ENCODE data around the gene MILR1.
"Not testable (repeated sequence)": the region's sequence is repeated elsewhere in the genome, so short reads cannot be mapped to it uniquely, and the experiment has no call there.

Gene MILR1

GRCh38 chr17:64437944-64438525, 10.9 kb upstream of the MILR1 start:
- in situ Hi-C loops (cut with HindIII; ENCODE audit: low pct_ligation_motif_present, low sequenced_read_pairs), result no loop called here
- no peak for TF ChIP-seq CTCF (IDR thresholded peaks at IDR 0.05; ENCODE audit: low read depth, low read length, missing control alignments)
- Histone ChIP-seq H3K27me3 (replicated peaks) (no peaks in the 10 kb centered on the region), H3K4me3 (ENCODE audit: low read depth, low read length) (no peak overlapping the region), H3K36me3 (replicated peaks) (no peaks in the 10 kb centered on the region), H3K27ac (no peak overlapping the region)
- no peak for DNase-seq

GRCh38 chr17:64439521-64439920, 9.4 kb upstream of the MILR1 start:
- in situ Hi-C loops (cut with HindIII; ENCODE audit: low pct_ligation_motif_present, low sequenced_read_pairs); H3K4me3 ChIP-seq (ENCODE audit: low read depth, low read length): not testable (repeated sequence)

GRCh38 chr17:64439956-64440355, 9.0 kb upstream of the MILR1 start:
- no peak for TF ChIP-seq CTCF (IDR thresholded peaks at IDR 0.05; ENCODE audit: low read depth, low read length, missing control alignments)
- Histone ChIP-seq H3K4me3 (ENCODE audit: low read depth, low read length) (no peak overlapping the region), H3K27ac (no peak overlapping the region), H3K27me3 (replicated peaks) (no peaks in the 10 kb centered on the region), H3K36me3 (replicated peaks) (no peaks in the 10 kb centered on the region)
- no peak for DNase-seq
- in situ Hi-C loops (cut with HindIII; ENCODE audit: low pct_ligation_motif_present, low sequenced_read_pairs), result no loop called here

More at GRCh38 chr17:64439521-64439920, 9.4 kb upstream of the MILR1 start:
- not testable (repeated sequence) for DNase-seq; H3K36me3 ChIP-seq (replicated peaks); H3K27ac ChIP-seq; H3K27me3 ChIP-seq (replicated peaks)

GRCh38 chr17:64441772-64442540, 7.0 kb upstream of the MILR1 start:
- no peak overlapping the region for H3K4me3 ChIP-seq (ENCODE audit: low read depth, low read length)

GRCh38 chr17:64442541-64442971, 6.4 kb upstream of the MILR1 start:
- H3K27ac ChIP-seq, result no peak overlapping the region
- H3K4me3 ChIP-seq (ENCODE audit: low read depth, low read length), result no peak overlapping the region
- H3K36me3 ChIP-seq (replicated peaks), result no peaks in the 10 kb centered on the region
- no peak for DNase-seq
- no peak for TF ChIP-seq CTCF (IDR thresholded peaks at IDR 0.05; ENCODE audit: low read depth, low read length, missing control alignments)
- H3K27me3 ChIP-seq (replicated peaks), result no peaks in the 10 kb centered on the region
- in situ Hi-C loops (cut with HindIII; ENCODE audit: low pct_ligation_motif_present, low sequenced_read_pairs), result no loop called here

More at GRCh38 chr17:64441772-64442540, 7.0 kb upstream of the MILR1 start:
- in situ Hi-C loops (cut with HindIII; ENCODE audit: low pct_ligation_motif_present, low sequenced_read_pairs), result no loop called here
- H3K27ac ChIP-seq, result peak overlapping the region; percentile 5
- no peak for TF ChIP-seq CTCF (IDR thresholded peaks at IDR 0.05; ENCODE audit: low read depth, low read length, missing control alignments)
- no peaks in the 10 kb centered on the region for H3K36me3 ChIP-seq (replicated peaks)
- no peaks in the 10 kb centered on the region for H3K27me3 ChIP-seq (replicated peaks)
- DNase-seq, result peak; percentile 71

GRCh38 chr17:64443086-64443760, 5.7 kb upstream of the MILR1 start:
- in situ Hi-C loops (cut with HindIII; ENCODE audit: low pct_ligation_motif_present, low sequenced_read_pairs), result no loop called here
- no peaks in the 10 kb centered on the region for H3K27me3 ChIP-seq (replicated peaks)
- DNase-seq, result no peak
- H3K4me3 ChIP-seq (ENCODE audit: low read depth, low read length), result no peak overlapping the region
- H3K36me3 ChIP-seq (replicated peaks), result no peaks in the 10 kb centered on the region
- no peak overlapping the region for H3K27ac ChIP-seq
- TF ChIP-seq CTCF (IDR thresholded peaks at IDR 0.05; ENCODE audit: low read depth, low read length, missing control alignments), result no peak
